ENCODE data around the gene FBLN2. TPM values are rescaled to one million over a fixed set of nuclear protein-coding genes. Genes with fewer than 3 reads are reported as not detected.

Gene FBLN2
- total and polyA plus RNA-seq, 2 of the 13 experiments (the other 11 are each of a cell fraction or from before 2014, with no cell fraction given), result not detected

DNA sequence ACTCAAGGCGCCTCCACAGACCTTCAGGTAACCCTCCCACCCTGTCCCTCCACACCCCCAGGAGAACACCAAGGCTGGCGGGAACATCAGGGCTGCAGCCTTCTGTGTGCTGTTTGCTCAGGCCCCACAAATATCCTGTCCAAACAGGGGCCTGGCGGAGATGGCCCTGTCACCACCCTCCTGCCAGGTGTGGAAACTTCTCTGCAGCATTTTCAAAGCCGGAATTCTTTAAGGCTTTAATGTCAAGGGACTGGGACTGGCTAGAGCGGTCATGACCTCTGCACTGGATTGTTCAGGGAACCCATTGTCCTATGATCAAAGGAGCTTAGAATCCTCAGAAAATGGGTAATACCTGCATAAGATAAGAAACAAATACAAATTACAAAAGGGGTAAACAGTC, 46.6 kb downstream of the FBLN2 start (continued):
- TF ChIP-seq ZNF740 (CRISPR knock-in tag; IDR thresholded peaks at IDR 0.05), result no peak
- TF ChIP-seq SSRP1 (CRISPR knock-in tag; IDR thresholded peaks at IDR 0.05), result no peak
- TF ChIP-seq SOX13 (IDR thresholded peaks at IDR 0.05), result peak; percentile 89
- TF ChIP-seq SOX13 (CRISPR knock-in tag; conservative IDR thresholded peaks at IDR 0.05 in 1 of 2, IDR thresholded peaks at IDR 0.05 in 1 of 2), result peak in 1 of 2 experiments; percentile 95; a peak in 2 of 4 replicates

- DNase-seq (ENCODE audit: low spot score), result no peak
- 64% methylated on average over 3 of the region's 3 CpGs for WGBS (ENCODE audit: low lambda C conversion rate)
- H3K9ac ChIP-seq (ENCODE audit: insufficient read depth, low read depth, low read length), result no peak overlapping the region
- no peaks in the 10 kb centered on the region for H3K9me3 ChIP-seq (ENCODE audit: low read length)
- H3K4me2 ChIP-seq (ENCODE audit: low read depth, low read length), result no peak overlapping the region
- H3K36me3 ChIP-seq (replicated peaks in 1 of 2; ENCODE audit: control insufficient read depth in 1 of 2, insufficient read depth in 2 of 2, low read length in 2 of 2), result no peaks in the 10 kb centered on the region
- in situ Hi-C loops (cut with HindIII; ENCODE audit: extremely low pct_ligation_motif_present, low pct_unique_long_range_greater_than_20kb), result no loop called here
- FAIRE-seq, result no peak
- H3K27ac ChIP-seq (ENCODE audit: extremely low read length, insufficient read depth, low read length), result no peak overlapping the region
- peaks cover 7 to 26% of the 10 kb centered on the region in 2 experiments; a peak in 3 of 5 replicates for H3K27me3 ChIP-seq (ENCODE audit: control insufficient read depth in 1 of 2, insufficient read depth in 2 of 2, low read length in 2 of 2)
- no peaks in the 10 kb centered on the region for H3K79me2 ChIP-seq (ENCODE audit: insufficient read depth, low read length)
- H2AFZ ChIP-seq (ENCODE audit: low read length), result no peak overlapping the region
- ATAC-seq, result no peak
- no peaks in the 10 kb centered on the region for H4K20me1 ChIP-seq (ENCODE audit: insufficient read depth, low read length)
- H3K4me1 ChIP-seq (ENCODE audit: insufficient read depth, low read length), result peaks cover 20% of the 10 kb centered on the region
- no peak overlapping the region for H3K4me3 ChIP-seq (replicated peaks in 1 of 3; ENCODE audit: insufficient read depth in 1 of 3, low read depth in 2 of 3, low read length in 3 of 3)
- BruUV-seq (replicated peaks), result no TSS peak
- ChIA-PET POLR2A (no interaction called here), CTCF (ENCODE audit: low intra/inter-chr PET ratio, low total read pairs) (no interaction called here)
- TF ChIP-seq ZNF230 (CRISPR knock-in tag; IDR thresholded peaks at IDR 0.05) (no peak), ZSCAN25 (CRISPR knock-in tag; IDR thresholded peaks at IDR 0.05) (no peak), ZNF616 (CRISPR knock-in tag; IDR thresholded peaks at IDR 0.05; ENCODE audit: low read depth) (no peak), RFXAP (CRISPR knock-in tag; IDR thresholded peaks at IDR 0.05; ENCODE audit: borderline replicate concordance) (no peak), HIVEP1 (CRISPR knock-in tag; IDR thresholded peaks at IDR 0.05) (no peak), ZNF562 (CRISPR knock-in tag; IDR thresholded peaks at IDR 0.05; ENCODE audit: borderline replicate concordance) (no peak), ZFP36 (IDR thresholded peaks at IDR 0.05; ENCODE audit: borderline replicate concordance, low read depth, low read length, partially characterized antibody) (no peak), SPEN (CRISPR knock-in tag; IDR thresholded peaks at IDR 0.05; ENCODE audit: low read depth) (no peak), ZBTB8A (CRISPR knock-in tag; IDR thresholded peaks at IDR 0.05; ENCODE audit: borderline replicate concordance, low read depth) (no peak), ZNF709 (CRISPR knock-in tag; IDR thresholded peaks at IDR 0.05) (no peak), ELF1 (CRISPR knock-in tag; IDR thresholded peaks at IDR 0.05) (no peak), JDP2 (CRISPR knock-in tag; IDR thresholded peaks at IDR 0.05; ENCODE audit: borderline replicate concordance) (no peak), POLR2G (IDR thresholded peaks at IDR 0.05; ENCODE audit: low read depth, low read length) (no peak), ZNF572 (CRISPR knock-in tag; IDR thresholded peaks at IDR 0.05) (no peak), RBFOX2 (IDR thresholded peaks at IDR 0.05; ENCODE audit: low read depth, low read length) (no peak), ZBTB7B (CRISPR knock-in tag; IDR thresholded peaks at IDR 0.05) (no peak), MIER2 (CRISPR knock-in tag; IDR thresholded peaks at IDR 0.05) (no peak), MTF1 (CRISPR knock-in tag; IDR thresholded peaks at IDR 0.05) (no peak), MTA3 (CRISPR knock-in tag; IDR thresholded peaks at IDR 0.05) (no peak)
- TF ChIP-seq, protein P1, sequence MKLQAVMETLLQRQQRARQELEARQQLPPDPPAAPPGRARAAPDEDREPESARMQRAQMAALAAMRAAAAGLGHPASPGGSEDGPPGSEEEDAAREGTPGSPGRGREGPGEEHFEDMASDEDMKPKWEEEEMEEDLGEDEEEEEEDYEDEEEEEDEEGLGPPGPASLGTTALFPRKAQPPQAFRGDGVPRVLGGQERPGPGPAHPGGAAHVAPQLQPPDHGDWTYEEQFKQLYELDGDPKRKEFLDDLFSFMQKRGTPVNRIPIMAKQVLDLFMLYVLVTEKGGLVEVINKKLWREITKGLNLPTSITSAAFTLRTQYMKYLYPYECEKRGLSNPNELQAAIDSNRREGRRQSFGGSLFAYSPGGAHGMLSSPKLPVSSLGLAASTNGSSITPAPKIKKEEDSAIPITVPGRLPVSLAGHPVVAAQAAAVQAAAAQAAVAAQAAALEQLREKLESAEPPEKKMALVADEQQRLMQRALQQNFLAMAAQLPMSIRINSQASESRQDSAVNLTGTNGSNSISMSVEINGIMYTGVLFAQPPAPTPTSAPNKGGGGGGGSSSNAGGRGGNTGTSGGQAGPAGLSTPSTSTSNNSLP (IDR thresholded peaks at IDR 0.05; ENCODE audit: low read depth, low read length), result no peak
- intact Hi-C loops (cut with micrococcal nuclease; ENCODE audit: unreplicated experiment), result no loop called here
These were observed 47.7 kb downstream of the FBLN2 start for GRCh38 chr3:13596426-13597205.

All from HepG2 (cell line).